Heart left ventricle (tissue), 13 donors: Measurements from ENCODE around the gene CD86.

ENCODE experiments used
- POLR2A ChIP-seq, 2 donors: fragments of 450-650 bp; IDR thresholded peaks; one replicate each; pipeline ENCODE4 v1.6.1; 2017; ENCODE audit warnings: antibody characterized with exemption in 2 of 2, mild to moderate bottlenecking in 2 of 2, moderate library complexity in 2 of 2
- TF ChIP-seq, protein P1 (sequence below), 12 donors: fragments of 200-600 bp; sonication (generic) in 4 of 12; IDR thresholded peaks; one replicate each; pipeline versions ENCODE4 v1.5.0 to v1.8.0; 2018 to 2022; ENCODE audit warnings: antibody characterized with exemption in 12 of 12, mild to moderate bottlenecking in 5 of 12
- donor health status: ischemic (EF 13 %, LVEDD 7.1; RV severe dilation, severe dysfunction).
- donor health status: DM: no; HTN: yes; CAD: no.
- donor health status: DM: no; HTN: no; CAD: no.
- donor health status: ischemic (EF 25% LVEDD 6.9; RV normal size, moderate dysfunction).
- donor health status: ischemic (EF 25% LVEDD 5.7; RV mildly dilated, moderate dysfunction).
- donor health status: ischemic (EF 35%, LVEDD 5.7; RV mildly dilated, moderate dysfunction).
- donor health status: nonischemic (EF 11% LVEDD 7.7; RV severe dilation, severe dysfunction).
- donor health status: DM: yes; HTN: yes; CAD: no.
- donor health status: PGD.
- donor health status: ischemic (EF 29% LVEDD 5.4; RV normal size, mild dysfunction).
- donor health status: nonischemic (EF 23%, LVEDD 6.1; RV moderate dilation, normal function).

DNA sequence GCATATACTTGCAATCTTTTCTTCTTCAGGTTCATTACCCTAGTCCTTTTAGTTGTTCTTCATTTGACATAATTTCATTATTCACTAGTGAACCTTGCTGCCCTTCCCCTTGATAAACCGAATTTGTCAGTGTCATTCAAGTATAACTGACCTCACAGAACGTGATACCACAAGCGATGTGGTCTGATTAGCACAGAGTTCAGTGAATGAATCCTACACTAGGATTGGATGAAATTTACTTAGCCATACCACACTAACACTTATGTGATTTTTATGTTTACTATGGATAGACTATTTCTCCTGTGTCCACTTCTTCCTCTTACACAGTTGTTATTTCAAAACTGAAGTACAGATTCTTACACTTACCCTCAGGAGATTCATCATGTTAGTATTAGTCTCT is 27.2 kb downstream of the CD86 start:
- TF ChIP-seq POLR2A (IDR thresholded peaks at IDR 0.05): no peak
- TF ChIP-seq, protein P1, sequence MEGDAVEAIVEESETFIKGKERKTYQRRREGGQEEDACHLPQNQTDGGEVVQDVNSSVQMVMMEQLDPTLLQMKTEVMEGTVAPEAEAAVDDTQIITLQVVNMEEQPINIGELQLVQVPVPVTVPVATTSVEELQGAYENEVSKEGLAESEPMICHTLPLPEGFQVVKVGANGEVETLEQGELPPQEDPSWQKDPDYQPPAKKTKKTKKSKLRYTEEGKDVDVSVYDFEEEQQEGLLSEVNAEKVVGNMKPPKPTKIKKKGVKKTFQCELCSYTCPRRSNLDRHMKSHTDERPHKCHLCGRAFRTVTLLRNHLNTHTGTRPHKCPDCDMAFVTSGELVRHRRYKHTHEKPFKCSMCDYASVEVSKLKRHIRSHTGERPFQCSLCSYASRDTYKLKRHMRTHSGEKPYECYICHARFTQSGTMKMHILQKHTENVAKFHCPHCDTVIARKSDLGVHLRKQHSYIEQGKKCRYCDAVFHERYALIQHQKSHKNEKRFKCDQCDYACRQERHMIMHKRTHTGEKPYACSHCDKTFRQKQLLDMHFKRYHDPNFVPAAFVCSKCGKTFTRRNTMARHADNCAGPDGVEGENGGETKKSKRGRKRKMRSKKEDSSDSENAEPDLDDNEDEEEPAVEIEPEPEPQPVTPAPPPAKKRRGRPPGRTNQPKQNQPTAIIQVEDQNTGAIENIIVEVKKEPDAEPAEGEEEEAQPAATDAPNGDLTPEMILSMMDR (IDR thresholded peaks at IDR 0.05): no peak
